HG03378 (cell line): ENCODE results near the gene DAB1.

Experiments used
- ATAC-seq: cut with Tn5 transposase; IDR thresholded peaks from one replicate; pipeline ENCODE4 v1.9.1; 2021; ENCODE audit warnings: mild to moderate bottlenecking, moderate library complexity; ENCODE audit not compliant: unreplicated experiment

DAB1 gene

DNA sequence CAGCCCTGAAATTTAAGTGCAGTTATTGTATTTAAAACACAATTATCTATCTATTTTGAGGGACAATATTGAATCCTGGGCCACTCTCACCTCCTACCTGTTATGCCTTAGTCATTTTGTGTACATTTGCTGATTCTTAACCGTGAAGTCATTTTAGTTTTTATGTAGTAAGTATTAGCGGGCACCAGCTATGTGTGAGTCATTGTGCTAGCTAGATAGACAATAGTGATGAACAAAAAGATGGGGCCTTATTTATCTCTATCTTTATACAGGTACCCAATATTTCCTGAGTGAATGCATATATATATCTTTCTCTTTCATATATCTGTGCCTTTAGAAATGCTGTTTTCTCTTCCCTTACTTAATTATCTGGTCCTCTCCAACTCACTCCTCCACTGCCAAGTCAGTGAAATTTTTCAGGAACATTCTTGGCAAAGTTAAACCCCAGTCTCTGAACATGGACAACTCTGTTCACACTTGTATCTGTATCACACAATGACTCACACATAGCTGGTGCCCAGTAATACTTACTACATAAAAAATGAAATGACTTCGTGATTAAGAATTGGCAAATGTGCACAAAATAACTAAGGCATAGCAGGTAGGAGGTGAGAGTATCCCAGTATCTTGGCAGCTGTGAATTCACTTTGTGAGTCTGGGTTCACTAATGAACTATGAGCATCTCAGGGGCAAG is 292.0 kb downstream of the DAB1 start:
- no peak for ATAC-seq

DNA sequence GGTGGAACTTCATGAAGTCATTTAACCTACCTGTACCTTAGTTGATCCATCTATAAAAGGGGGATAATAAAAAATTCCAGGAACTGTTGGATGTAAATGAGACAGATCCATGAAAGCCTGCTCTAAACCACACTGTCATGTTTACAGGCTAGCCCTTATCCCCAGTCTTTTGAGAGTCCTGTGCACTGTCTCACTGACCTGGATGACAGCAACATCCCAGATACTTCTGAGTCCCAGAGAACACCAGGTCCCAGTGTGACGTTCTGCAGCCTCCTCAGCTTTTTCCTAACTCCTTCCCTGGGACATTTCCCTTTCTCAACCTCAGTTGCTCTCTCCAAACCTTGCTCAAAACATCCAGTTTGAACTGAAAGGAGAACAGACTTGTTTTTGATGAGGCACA is 292.6 kb downstream of the DAB1 start:
- no peak for ATAC-seq

DNA sequence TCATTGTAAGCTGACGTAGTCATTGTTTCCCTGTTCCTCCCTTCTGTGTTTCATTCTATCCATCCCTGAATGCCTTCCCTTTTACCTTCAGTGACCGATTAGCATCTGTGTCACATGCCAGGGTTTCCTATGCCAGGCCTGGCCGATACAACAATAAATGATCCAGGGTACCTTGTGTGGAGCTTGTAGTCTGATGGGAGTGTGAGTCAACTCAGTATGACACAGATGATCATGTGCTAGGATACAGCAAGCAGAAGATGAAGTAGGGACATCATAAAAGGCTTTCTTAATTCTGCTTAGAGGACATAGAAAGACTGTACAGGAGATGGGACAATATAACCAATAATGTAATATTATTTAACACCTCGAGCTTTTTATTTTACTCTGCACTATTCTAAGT is 294.0 kb downstream of the DAB1 start:
- no peak for ATAC-seq

DNA sequence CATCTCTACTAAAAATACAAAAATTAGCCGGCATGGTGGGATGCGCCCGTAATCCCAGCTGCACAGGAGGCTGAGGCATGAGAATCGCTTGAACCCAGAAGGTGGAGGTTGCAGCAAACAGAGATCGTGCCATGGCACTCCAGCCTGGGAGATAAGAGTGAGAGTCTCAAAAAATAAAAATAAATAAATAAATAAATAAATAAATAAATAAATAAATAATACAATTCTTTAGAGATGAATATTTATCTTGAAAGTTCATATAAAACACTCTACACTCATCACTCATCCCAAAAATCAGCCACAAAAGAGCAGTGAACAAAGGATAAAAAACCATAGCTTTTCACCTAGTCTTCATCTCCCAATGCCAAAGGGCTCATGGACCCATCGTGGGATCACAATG is 295.9 kb downstream of the DAB1 start:
- no peak for ATAC-seq

DNA sequence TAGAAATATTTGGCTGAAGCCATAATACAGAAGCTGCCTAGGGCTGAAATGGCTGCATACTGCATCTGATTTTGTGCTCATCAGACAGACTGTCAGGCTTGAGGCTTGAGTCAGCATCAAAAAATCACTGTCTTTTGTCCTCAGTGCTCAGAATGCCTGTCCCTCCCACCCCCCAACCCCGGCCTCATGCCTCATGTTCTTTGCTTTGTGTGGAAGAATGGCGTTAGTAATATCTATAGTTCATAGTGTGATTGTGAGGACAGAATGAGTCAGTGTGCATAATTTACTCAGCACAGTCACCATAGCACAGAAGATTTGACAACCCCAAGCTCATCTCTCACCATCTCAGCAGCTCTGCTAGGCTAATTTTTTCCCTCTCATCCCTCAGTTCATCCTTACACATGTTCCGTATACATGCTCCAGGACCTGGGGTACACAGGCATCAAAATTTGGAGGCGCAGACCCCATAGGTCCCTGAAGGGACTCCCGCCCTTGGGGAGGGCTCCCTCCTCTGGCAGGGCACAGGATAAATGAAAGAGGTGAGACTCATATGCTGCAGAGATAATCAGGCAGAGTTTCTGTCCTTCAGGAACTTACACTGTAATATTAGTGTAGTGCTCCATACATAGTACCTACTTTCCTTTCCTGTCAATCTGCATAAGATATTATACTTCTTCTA is 299.0 kb downstream of the DAB1 start:
- peak; percentile 49 for ATAC-seq

DNA sequence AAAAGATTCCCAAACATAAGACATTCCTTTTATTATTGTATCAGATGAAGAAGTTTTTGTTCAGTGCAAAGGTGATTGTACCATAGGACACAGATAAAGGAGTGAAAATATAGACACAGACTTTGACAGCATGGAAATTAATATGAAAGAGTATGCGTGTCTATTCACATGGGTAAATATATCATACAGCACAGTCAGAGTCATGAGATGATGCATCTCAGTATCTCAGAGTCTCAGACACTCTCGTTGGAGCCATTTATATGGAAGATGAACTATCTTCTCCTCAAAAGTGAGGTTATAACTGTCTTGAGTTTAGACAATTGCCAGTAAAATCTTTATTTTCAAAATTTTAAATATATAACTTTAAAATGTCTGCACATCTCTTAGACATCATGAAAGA is 299.7 kb downstream of the DAB1 start:
- no peak for ATAC-seq

DNA sequence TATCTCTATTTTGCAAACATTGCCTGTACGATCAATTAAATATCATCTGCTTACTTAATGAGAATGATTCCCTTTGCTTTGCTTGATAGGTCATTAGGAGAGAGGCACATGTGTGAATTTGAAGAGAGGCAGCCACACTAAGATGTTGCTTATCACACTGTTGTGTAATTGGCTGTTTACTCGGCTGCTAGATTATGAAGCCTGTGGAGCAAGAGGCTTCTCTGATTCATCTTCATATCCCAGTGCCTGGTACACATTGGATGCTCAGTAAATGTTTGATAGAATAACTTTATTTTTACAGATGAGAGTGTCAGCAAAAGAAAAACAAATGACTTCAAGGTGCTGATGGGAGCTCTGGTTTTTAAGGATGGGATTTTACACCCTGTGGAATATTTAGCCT is 301.8 kb downstream of the DAB1 start:
- ATAC-seq = no peak

DNA sequence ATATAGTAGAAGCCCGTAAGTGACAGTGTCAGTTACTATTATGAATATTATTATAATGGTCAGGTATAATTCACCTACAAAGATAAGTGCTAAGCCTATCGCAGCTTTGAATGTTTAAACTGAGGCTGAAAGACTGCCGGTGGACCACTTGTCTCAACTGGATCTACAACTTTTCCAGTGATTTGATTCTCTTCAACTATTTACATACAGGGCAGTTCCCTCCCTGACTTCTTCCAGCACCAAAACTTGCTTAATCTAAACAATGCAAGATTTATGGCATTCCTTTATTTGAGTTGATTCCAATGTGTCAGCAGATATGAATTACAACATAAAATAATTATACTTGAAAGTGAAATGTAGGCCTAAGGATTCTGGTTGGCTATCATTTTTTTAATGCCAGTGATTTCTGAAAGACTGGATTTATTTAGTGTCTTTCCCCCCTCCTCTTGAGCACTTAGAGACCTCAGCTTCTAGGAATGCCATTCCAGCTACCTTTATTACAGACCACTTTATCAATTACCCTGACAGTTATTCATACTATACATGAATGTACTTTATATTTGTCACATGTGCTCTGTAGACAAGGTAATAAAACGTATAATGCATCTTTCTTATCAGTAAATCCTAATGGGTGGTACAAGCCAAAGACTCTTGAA is 304.8 kb downstream of the DAB1 start:
- ATAC-seq = no peak

DNA sequence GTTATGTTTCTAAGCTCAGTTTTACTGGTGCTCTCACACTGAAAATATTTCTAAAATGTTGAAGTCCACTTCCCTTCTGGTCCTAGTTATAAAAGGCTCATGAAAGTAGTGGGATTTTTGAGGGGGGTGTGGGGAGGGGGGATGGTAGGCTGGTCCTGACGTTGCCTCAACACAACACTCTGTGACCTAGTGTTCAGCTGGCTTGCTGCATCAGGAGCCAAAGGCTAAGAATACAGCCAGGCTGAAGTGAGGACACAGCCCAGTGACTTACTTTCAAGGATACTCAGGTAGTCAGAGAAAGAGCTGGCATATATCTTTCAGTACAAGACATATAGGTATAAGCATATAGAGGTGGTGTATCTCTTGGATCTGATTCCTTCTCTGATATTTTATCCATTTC is 306.1 kb downstream of the DAB1 start:
- no peak for ATAC-seq

DNA sequence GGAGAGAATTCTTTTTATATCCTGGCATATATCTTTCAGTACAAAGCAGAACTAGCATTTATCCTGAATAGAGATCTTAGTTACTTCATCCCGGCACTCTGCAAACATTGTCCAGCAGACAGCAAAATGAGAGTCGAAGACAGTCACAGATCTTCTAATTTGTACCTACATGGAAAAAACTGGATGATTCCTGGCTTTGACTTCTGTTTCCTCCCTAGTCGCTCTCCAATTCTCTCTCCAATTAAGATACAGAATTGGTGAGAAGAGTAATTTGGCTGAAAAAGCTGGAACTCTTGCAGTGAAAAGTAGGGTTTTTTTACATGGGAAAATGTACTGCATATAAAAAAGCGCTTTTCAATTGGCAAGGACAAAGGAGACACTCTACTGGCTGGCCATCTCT is 307.0 kb downstream of the DAB1 start:
- no peak for ATAC-seq

DNA sequence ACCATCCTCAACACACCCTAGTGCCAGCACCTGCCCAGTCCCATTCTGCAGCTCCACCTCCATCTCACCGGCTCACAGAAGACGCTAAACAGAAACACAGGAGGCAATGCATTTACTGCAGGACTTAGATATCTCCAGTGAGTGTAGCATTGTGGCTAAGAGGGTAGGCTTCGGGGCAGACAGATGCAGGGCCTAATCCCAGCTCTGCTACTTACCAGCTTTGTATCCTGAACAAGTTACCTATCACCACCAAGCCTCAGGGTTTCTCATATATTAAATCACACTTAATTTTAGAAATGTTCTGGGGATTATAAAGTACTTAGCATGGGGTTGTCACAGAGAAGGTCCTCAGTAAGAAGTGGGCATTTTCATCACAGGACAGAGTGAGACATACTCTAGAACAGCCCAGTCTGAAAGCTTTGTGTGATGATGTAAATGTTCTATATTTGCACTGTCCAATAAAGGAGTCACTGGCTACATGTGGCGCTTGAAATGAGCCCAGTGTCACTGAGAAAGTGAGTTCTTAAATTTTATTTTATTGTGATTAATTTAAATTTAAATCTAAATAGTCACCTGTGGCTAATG is 308.7 kb downstream of the DAB1 start:
- no peak for ATAC-seq

DNA sequence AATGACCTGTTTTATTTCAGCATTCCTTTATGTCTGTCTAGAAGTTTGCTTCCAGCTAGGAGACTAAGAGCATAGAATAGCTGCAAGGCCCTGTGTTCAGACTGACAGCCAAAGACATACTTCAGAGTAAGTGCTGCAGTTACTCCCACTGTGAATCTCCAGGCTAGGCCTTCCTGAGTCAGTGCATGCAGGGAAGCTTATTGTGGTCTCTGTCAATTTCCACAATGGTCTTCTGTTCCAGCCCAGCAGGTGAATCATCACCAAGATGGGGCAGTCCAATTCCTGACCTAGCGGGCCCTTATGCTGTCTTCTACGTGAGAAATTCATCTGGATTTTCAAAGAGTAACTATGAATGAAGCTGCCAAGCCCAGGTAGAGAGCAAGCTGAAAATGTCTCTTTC is 311.7 kb downstream of the DAB1 start:
- ATAC-seq = no peak

DNA sequence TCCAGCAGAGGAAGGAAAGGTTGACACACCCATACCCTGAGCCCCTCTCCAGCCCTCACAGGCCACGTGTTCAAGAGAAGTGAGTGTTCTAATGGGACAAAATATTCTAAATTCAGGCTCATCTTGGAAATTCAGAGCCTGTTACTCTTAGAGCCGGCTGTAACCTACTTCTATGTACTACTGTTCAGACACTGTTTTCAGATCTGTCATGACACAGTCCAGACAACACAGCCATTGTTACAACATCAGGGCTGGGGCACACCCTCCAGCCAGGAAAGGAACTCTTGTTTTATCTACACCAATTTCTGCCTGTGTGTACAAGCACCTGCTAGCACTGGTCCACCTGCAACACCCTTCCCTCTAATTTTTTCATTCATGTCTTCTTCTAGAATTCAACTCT is 312.7 kb downstream of the DAB1 start:
- no peak for ATAC-seq

DNA sequence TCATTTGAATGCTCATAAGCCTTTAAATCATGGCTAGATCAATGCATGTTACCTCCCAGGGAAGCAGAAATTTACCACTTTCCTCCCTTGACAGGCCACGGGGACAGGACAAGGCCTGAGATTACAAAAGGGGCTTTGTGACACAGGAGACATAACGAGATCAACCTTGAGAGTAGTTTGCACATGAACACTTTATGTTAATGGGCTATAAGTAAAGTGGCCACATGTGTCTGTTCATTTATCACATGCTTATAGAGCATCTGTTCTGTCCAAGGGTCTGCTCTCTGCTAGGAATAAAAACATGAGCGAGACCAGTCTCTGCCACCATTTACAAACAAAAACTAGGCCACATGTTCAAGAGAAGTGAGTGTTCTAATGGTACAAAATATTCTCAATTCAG is 314.0 kb downstream of the DAB1 start:
- no peak for ATAC-seq

DNA sequence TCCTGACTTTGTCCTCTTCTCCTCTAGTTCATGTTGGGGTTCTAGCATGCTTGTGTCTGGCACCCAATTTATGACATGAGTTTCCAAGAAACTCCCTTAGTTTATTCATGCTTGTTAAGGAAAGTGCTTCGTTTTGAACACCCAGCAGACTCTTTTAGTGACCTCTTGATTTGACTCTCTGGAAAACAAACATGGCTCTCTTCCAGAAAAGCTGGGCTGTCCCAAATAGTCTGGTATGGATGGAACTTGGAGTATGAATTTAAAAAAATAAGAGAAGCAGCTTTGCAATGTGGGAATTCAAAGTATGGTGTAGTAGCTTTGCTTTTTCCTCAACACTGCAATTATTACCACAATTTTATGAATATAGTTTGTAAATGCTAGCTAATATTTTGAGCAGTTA is 314.6 kb downstream of the DAB1 start:
- no peak for ATAC-seq

DNA sequence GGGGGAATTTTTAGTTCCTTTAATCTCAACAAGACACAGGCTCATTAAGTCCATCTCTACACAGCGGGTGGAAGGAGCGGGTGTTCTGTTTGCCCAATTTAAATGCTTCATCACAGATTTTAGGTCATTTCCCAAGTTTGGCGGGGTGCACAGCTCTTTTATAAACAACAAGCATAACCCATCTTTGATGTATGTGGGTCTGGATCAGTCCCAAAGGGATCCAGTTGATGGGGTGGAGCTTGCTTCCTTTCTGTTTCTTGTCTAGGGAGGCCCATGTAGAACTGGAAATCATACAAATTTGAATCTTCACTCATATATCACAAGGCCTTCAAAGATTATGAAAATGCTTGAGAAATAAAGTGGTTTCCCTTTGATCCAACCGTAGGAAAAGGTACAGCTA is 317.6 kb downstream of the DAB1 start:
- ATAC-seq = no peak

DNA sequence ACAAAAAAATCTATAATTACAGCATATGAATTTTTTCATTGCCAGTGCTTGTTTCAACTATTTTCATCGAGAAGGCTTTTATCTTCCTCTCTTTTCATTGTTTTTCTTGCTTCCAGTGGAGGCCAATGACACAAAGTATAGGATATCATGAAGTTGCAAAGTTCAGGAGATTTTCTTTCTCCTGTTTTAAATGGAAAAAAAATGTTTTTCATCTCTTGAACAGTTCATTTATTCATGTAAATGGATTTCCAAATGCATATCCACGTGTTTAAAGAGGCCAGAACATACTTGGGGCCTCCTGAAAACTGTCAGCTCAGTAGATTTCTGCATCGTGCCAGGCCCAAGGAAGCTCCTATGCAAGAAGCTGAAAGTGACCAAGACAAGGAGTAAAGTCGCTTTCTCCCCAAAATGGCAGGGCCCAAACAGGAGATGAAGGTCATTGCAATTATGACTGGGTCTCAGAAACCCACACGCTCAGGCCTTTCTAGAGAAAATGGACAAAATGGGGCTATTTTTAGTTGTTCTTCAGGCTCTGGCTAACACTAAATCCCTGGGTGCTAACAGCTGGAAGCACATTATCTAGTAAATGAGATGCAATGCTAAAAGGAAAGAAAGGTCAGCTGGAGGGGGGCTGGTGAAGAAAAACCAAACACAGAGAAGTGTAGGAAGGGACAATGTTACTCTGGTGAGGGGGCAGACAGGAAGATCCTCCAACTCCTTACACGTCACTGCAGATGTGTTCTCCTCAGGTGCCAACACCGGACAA is 321.1 kb downstream of the DAB1 start:
- ATAC-seq = no peak

DNA sequence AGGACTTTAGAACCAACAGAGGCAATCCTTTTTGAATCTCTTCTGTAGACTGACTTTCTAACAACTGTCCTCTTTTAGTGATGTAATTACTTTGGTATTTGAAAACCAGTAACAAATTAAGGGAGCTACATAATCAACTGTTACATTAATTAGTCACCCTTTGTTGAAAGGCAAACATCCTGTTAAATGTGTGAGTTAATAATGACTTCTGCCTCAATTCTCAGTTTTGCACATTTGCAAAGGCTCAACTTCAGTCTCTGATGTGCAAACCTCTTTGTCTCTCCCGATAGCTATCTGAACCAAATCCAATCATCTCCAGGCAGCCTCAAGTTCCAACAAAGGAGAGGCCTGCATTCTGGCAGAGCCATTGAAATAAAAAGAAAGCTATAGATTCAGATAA is 322.7 kb downstream of the DAB1 start:
- ATAC-seq = no peak

DNA sequence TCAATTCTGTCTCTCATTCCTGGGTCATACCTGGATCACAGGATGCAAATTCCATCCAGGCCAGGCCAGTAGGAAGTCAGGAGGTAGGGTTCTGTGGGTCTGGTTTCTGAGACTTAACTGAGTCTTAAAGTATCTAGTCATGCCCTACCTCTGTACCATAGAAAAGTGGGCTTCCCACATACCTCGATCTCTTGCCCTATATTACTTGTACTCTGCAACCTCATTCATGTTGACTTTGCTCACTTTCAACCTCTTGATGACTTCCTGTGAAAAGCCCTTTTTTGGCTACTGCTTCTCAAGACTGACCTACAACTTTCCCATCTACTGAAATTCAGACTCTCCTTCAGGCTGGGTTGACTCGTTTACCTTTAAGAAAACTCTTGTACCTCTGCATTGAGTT is 329.1 kb downstream of the DAB1 start:
- no peak for ATAC-seq

DNA sequence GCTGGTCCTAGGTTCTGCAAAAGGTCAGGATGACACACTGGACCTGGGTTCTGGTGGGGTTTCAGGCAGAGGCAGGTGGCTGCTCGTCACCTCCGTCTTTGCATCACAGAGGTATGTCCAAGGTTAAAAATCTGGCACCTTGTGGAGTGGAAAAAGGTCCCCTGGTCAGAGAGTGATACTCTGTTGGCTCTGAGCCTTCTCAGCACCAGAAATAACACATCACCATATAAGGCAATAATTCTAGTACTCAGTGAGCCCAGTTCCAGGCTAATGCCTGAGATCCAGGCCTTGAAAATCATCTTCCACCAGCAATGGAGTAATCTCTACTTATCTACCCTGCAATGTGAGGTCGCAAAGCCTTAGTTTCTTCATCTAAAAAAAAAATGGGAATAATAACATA is 330.7 kb downstream of the DAB1 start:
- ATAC-seq = no peak

DNA sequence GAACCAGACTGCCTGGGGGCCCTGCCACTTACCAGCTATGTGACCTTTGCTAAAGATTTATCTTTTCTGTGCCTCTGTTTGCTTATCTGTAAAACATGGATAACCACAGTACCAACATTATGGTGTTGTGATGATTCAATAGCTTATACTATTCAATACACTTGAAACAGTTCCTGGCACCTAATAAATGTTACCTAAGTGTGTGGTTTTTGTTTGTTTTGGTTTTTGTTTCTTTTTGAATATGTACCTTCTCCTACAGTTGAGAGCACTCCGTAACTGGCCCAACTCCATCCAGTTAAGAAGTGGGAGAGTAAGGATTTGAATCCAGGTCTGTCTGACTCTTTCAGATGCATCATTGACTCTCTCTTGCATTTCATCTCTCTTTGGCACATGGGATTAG is 332.2 kb downstream of the DAB1 start:
- ATAC-seq = no peak
